ENCODE measurements around the gene NAV2. TPM values are rescaled to one million over a fixed set of nuclear protein-coding genes. Genes with fewer than 3 reads are reported as not detected.

Gene NAV2
- total and polyA plus RNA-seq, 2 donors (not counting 1 experiment from before 2014, with no cell fraction given), result 8.1 to 14.0 TPM

DNA sequence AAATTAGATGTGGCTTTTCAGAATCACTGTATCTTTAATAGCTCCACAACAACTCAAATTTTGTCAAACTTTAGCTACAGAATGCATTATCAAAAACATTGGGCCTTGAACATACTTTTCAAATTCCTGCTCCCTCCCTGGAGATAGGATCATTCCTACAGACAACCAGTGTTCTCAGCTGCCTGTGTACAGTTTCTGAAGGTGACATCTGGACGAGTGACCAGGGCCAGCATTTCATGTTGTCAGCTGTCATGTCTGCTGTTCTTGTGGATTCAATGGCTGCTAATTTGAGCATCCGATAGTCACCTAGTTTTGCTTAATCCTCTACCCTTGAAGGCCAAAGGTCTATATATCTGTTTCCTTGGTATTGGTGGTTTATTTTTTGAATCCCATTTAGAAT lies 259.5 kb downstream of the NAV2 start:
- Histone ChIP-seq H3K4me3 (replicated peaks in 1 of 4; ENCODE audit: control extremely low read depth in 1 of 4, insufficient read depth in 1 of 4, low read depth in 3 of 4, low read length in 4 of 4) (no peak overlapping the region), H3K9ac (ENCODE audit: insufficient read depth, low read length) (no peak overlapping the region), H3K79me2 (ENCODE audit: control insufficient read depth, insufficient read depth, low read length) (no peaks in the 10 kb centered on the region), H4K20me1 (ENCODE audit: control insufficient read depth, extremely low read depth, insufficient read depth, low read length) (no peaks in the 10 kb centered on the region), H3K4me2 (ENCODE audit: extremely low read depth, insufficient read depth, low read length) (no peak overlapping the region), H3K36me3 (ENCODE audit: control insufficient read depth, insufficient read depth, low read length) (no peaks in the 10 kb centered on the region), H2AFZ (ENCODE audit: low read length) (no peak overlapping the region), H3K4me1 (ENCODE audit: control insufficient read depth, extremely low read depth, insufficient read depth, low read length) (no peaks in the 10 kb centered on the region), H3K27ac (ENCODE audit: insufficient read depth, low read length) (no peak overlapping the region), H3K27me3 (ENCODE audit: control insufficient read depth, insufficient read depth, low read length) (no peaks in the 10 kb centered on the region), H3K9me3 (ENCODE audit: control insufficient read depth, insufficient read depth, low read depth, low read length) (no peaks in the 10 kb centered on the region)
- TF ChIP-seq, protein P1, sequence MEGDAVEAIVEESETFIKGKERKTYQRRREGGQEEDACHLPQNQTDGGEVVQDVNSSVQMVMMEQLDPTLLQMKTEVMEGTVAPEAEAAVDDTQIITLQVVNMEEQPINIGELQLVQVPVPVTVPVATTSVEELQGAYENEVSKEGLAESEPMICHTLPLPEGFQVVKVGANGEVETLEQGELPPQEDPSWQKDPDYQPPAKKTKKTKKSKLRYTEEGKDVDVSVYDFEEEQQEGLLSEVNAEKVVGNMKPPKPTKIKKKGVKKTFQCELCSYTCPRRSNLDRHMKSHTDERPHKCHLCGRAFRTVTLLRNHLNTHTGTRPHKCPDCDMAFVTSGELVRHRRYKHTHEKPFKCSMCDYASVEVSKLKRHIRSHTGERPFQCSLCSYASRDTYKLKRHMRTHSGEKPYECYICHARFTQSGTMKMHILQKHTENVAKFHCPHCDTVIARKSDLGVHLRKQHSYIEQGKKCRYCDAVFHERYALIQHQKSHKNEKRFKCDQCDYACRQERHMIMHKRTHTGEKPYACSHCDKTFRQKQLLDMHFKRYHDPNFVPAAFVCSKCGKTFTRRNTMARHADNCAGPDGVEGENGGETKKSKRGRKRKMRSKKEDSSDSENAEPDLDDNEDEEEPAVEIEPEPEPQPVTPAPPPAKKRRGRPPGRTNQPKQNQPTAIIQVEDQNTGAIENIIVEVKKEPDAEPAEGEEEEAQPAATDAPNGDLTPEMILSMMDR (conservative IDR thresholded peaks at IDR 0.05 in 1 of 2, IDR thresholded peaks at IDR 0.05 in 1 of 2; ENCODE audit: low read depth in 1 of 2, low read length in 2 of 2), result no peak
- TF ChIP-seq EZH2 (IDR thresholded peaks at IDR 0.05; ENCODE audit: low read length, missing control alignments), result no peak
- no peak for DNase-seq (ENCODE audit: low read depth in 2 of 2)

DNA sequence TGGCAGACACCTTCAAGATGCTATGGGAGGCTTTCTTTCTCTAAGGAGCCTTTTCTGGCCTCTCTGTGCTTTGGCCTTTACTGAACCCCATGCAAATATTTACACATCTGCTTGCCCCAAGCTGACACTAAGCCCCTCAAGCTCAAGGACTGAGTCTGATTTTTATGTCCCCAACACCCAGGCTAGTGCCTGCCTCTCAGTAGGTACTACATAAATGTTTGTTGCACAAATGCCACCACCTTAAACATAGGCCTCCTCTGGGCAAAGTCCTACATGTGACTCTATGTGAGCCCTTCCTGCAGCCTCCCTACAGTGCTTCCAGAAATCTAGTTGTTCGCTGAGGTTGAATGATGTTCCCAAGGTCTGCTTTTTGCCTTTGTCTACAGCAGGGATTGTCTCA lies 260.0 kb downstream of the NAV2 start:
- Histone ChIP-seq H3K9ac (ENCODE audit: insufficient read depth, low read length) (no peak overlapping the region), H3K9me3 (ENCODE audit: control insufficient read depth, insufficient read depth, low read depth, low read length) (no peaks in the 10 kb centered on the region), H4K20me1 (ENCODE audit: control insufficient read depth, extremely low read depth, insufficient read depth, low read length) (no peaks in the 10 kb centered on the region), H2AFZ (ENCODE audit: low read length) (no peak overlapping the region), H3K27ac (ENCODE audit: insufficient read depth, low read length) (no peak overlapping the region), H3K36me3 (ENCODE audit: control insufficient read depth, insufficient read depth, low read length) (no peaks in the 10 kb centered on the region), H3K79me2 (ENCODE audit: control insufficient read depth, insufficient read depth, low read length) (no peaks in the 10 kb centered on the region), H3K4me3 (replicated peaks in 1 of 4; ENCODE audit: control extremely low read depth in 1 of 4, insufficient read depth in 1 of 4, low read depth in 3 of 4, low read length in 4 of 4) (no peak overlapping the region), H3K4me1 (ENCODE audit: control insufficient read depth, extremely low read depth, insufficient read depth, low read length) (no peaks in the 10 kb centered on the region), H3K27me3 (ENCODE audit: control insufficient read depth, insufficient read depth, low read length) (no peaks in the 10 kb centered on the region), H3K4me2 (ENCODE audit: extremely low read depth, insufficient read depth, low read length) (no peak overlapping the region)
- TF ChIP-seq EZH2 (IDR thresholded peaks at IDR 0.05; ENCODE audit: low read length, missing control alignments), result no peak
- TF ChIP-seq, protein P1 (conservative IDR thresholded peaks at IDR 0.05 in 1 of 2, IDR thresholded peaks at IDR 0.05 in 1 of 2; ENCODE audit: low read depth in 1 of 2, low read length in 2 of 2), result no peak
- no peak for DNase-seq (ENCODE audit: low read depth in 2 of 2)

DNA sequence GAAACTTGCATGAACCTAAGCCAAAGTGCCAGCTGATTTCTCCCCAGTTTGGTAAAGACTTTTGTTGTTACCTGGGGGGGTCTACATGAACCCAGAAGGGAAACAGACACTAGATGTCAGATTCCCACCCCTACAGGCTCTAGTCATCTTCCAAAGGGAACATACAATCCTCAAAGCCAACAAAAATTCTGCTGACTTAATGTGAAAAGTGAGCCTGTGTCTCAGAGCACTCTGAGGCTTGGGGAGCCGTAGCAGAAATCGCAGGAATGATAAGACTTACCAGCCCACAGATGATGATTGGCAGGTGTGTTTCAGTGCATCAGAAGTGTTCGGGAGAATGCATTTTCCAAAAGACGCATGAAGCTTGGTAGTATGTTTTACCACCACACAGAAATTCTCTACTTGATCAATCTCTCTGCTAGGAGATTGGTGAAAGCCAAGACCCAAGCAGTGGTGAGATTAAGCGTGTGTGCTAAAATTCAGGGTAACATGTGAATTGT lies 260.5 kb downstream of the NAV2 start:
- DNase-seq (ENCODE audit: low read depth in 2 of 2), result no peak
- Histone ChIP-seq H3K4me2 (ENCODE audit: extremely low read depth, insufficient read depth, low read length) (no peak overlapping the region), H4K20me1 (ENCODE audit: control insufficient read depth, extremely low read depth, insufficient read depth, low read length) (no peaks in the 10 kb centered on the region), H3K27ac (ENCODE audit: insufficient read depth, low read length) (no peak overlapping the region), H3K4me1 (ENCODE audit: control insufficient read depth, extremely low read depth, insufficient read depth, low read length) (no peaks in the 10 kb centered on the region), H2AFZ (ENCODE audit: low read length) (no peak overlapping the region), H3K9me3 (ENCODE audit: control insufficient read depth, insufficient read depth, low read depth, low read length) (no peaks in the 10 kb centered on the region), H3K9ac (ENCODE audit: insufficient read depth, low read length) (no peak overlapping the region), H3K27me3 (ENCODE audit: control insufficient read depth, insufficient read depth, low read length) (no peaks in the 10 kb centered on the region), H3K36me3 (ENCODE audit: control insufficient read depth, insufficient read depth, low read length) (no peaks in the 10 kb centered on the region), H3K4me3 (replicated peaks in 1 of 4; ENCODE audit: control extremely low read depth in 1 of 4, insufficient read depth in 1 of 4, low read depth in 3 of 4, low read length in 4 of 4) (no peak overlapping the region), H3K79me2 (ENCODE audit: control insufficient read depth, insufficient read depth, low read length) (no peaks in the 10 kb centered on the region)
- TF ChIP-seq, protein P1 (conservative IDR thresholded peaks at IDR 0.05 in 1 of 2, IDR thresholded peaks at IDR 0.05 in 1 of 2; ENCODE audit: low read depth in 1 of 2, low read length in 2 of 2), result no peak
- no peak for TF ChIP-seq EZH2 (IDR thresholded peaks at IDR 0.05; ENCODE audit: low read length, missing control alignments)
